Mucosa of descending colon (tissue), 3 donors: Measurements from ENCODE around the gene ZBTB43. TPM values are rescaled to one million over a fixed set of nuclear protein-coding genes. Genes with fewer than 3 reads are reported as not detected.
A peak's percentile ranks its signal among the peaks of the same experiment; 100 is the strongest.

Source experiments
- ATAC-seq: fragments of 200-7000 bp; cut with Tn5 transposase; one replicate; pipeline ENCODE4 v1.9.1; 2020; ENCODE audit warnings: mild to moderate bottlenecking, moderate library complexity
- DNase-seq, 3 donors: peaks; one replicate each; pipeline ENCODE4 v3.0.0-alpha.2; 2020
- H3K36me3 ChIP-seq: fragments of 200-600 bp; one replicate; pipeline ENCODE4 v1.8.0; 2021; ENCODE audit warnings: low read depth, mild to moderate bottlenecking
- H3K4me1 ChIP-seq: fragments of 200-600 bp; one replicate; pipeline ENCODE4 v1.8.0; 2021; ENCODE audit warnings: low read depth, mild to moderate bottlenecking
- H3K4me3 ChIP-seq: fragments of 200-600 bp; one replicate; pipeline ENCODE4 v1.8.0; 2021; ENCODE audit warnings: mild to moderate bottlenecking
- H3K9me3 ChIP-seq: fragments of 200-600 bp; one replicate; pipeline ENCODE4 v1.8.0; 2021; ENCODE audit warnings: mild to moderate bottlenecking
- CTCF ChIP-seq: fragments of 200-600 bp; IDR thresholded peaks from one replicate; pipeline ENCODE4 v1.8.0; 2022; ENCODE audit warnings: antibody characterized with exemption, mild to moderate bottlenecking
- intact Hi-C, 2 donors: fragments of 100-400 bp; cut with DNase I in 1 of 2; cut with micrococcal nuclease in 1 of 2; formaldehyde crosslinking; loops; one replicate each; pipeline versions ENCODE4 v1.11.0 to v1.11.1; 2022; cut with DNase I, micrococcal nuclease
- total RNA-seq, 3 donors: library from RNA; stranded (reverse); fragmentation: NEBNext Ultra II Directional in 2 of 3; extraction: Animal tissue kit (Norgen Biotek cat#: 25700) in 2 of 3; gene quantifications; one replicate each; pipeline versions ENCODE4 v1.2.1 to v1.2.4, GENCODE V29; 2021 to 2023
- donor health status: DM: no; HTN: no; CAD: no; lungs with moderate emphysema.
- donor health status: DM: no; HTN: no; CAD: no.
- donor health status: DM: no; HTN: yes; CAD: no.

Gene ZBTB43
- total RNA-seq, 3 donors from 2014 or later, result 18.8 to 24.0 (median 21.7) TPM

GRCh38 chr9:126854734-126855133, 49.9 kb downstream of the ZBTB43 start:
- H3K36me3 ChIP-seq, result no peaks in the 10 kb centered on the region
- intact Hi-C loops, result no loop called here
- no peak for TF ChIP-seq CTCF
- H3K4me1 ChIP-seq, result peaks cover 4% of the 10 kb centered on the region
- DNase-seq, result no peak
- ATAC-seq, result no peak
- no peak overlapping the region for H3K4me3 ChIP-seq
- H3K9me3 ChIP-seq, result no peaks in the 10 kb centered on the region

- DNase-seq, result no peak
- intact Hi-C loops, result no loop called here
- TF ChIP-seq CTCF, result no peak
- no peak overlapping the region for H3K4me3 ChIP-seq
- peaks cover 9% of the 10 kb centered on the region for H3K4me1 ChIP-seq
- ATAC-seq, result no peak
- no peaks in the 10 kb centered on the region for H3K9me3 ChIP-seq
- H3K36me3 ChIP-seq, result no peaks in the 10 kb centered on the region
Observed at GRCh38 chr9:126856326-126856877, 51.6 kb downstream of the ZBTB43 start.

DNA sequence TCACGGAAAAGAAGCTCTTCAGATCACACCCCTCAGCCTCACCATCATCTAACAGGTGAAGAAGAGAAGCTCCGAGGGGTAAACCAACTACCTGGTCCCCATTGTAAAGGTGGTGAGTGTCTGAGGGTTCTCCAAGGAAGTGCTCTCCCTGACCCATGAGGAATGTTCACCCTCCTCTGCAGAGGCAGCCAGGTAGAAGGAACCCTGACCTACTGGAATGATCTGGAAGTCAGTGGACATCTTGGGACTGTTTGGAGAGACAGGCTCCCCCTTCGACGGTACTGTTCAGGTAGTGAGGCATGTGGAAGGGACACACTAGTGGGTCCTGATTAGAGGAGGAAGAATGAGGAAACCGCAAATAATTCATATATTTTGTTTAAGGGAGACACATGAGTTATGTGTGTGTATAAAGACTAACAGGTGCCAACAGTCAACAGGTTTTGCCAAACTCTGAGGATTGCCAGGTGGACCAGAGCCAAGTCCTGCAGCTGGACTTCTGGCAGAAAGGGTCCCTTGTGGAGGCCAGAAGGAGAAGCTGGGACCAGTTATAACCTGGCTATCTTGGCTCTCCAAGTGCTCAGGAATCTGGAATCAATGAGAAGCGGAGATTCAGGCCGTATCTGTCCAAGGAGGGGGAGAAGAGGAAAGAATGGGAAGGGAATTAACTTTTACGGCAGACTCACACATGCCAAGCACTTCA, 52.6 kb downstream of the ZBTB43 start:
- no peak for ATAC-seq
- intact Hi-C loops, result no loop called here

DNA sequence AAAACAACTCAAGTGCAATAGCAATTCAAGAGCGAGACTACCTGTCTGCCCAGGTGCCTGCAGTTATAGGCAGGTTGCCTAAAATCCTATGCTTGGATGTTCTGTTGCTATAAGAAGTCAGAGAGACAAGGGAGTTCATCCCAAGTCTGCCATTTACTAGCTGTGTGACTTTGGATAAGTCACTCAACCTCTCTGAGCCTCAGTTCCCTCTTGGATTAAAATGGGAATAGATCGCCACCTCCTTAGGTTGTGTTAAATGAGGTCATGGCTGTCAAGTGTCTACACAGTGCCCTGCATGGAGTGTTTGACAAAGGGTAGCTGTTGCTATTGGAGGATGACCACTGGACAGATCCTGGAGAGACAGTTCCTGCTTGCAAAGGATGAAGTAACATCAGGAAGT, 54.3 kb downstream of the ZBTB43 start:
- Histone ChIP-seq H3K36me3 (no peaks in the 10 kb centered on the region), H3K4me3 (no peak overlapping the region)

More for the DNA sequence above, 52.6 kb downstream of the ZBTB43 start:
- H3K4me1 ChIP-seq, result peaks cover 19% of the 10 kb centered on the region
- H3K9me3 ChIP-seq, result no peaks in the 10 kb centered on the region
- peak in 1 of 3 donors; percentile 14 for DNase-seq
- TF ChIP-seq CTCF, result no peak
- H3K36me3 ChIP-seq, result no peaks in the 10 kb centered on the region
- H3K4me3 ChIP-seq, result no peak overlapping the region

GRCh38 chr9:126860077-126860756, 55.4 kb downstream of the ZBTB43 start, which contains the start of gene ZBTB34:
Gene ZBTB34, plus strand, starts transcription at chr9:126860639. Its CDS starts 18,761 bp downstream, at chr9:126879400.
- peak; percentile 100 for TF ChIP-seq CTCF
- H3K4me1 ChIP-seq, result peaks cover 28% of the 10 kb centered on the region
- peaks cover 4% of the 10 kb centered on the region for H3K36me3 ChIP-seq
- ATAC-seq (peak; percentile 81), DNase-seq (peak; percentile 75 to 86 (median 80))
- H3K4me3 ChIP-seq, result peak within 1 kb of the TSS; percentile 86
- intact Hi-C loops, result no loop called here
- H3K9me3 ChIP-seq, result no peaks in the 10 kb centered on the region

More for the DNA sequence above, 54.3 kb downstream of the ZBTB43 start:
- no peak for TF ChIP-seq CTCF
- Histone ChIP-seq H3K4me1 (peaks cover 28% of the 10 kb centered on the region), H3K9me3 (no peaks in the 10 kb centered on the region)
- ATAC-seq, result no peak
- intact Hi-C loops, result no loop called here
- DNase-seq, result no peak
